CMK (cell line): ENCODE measurements around the gene MAP4K3.

ENCODE experiments used
- DNase-seq: peaks from one replicate; pipeline ENCODE4 v3.0.0-alpha.2; 2010; ENCODE audit warnings: low read depth

The MAP4K3 gene

DNA sequence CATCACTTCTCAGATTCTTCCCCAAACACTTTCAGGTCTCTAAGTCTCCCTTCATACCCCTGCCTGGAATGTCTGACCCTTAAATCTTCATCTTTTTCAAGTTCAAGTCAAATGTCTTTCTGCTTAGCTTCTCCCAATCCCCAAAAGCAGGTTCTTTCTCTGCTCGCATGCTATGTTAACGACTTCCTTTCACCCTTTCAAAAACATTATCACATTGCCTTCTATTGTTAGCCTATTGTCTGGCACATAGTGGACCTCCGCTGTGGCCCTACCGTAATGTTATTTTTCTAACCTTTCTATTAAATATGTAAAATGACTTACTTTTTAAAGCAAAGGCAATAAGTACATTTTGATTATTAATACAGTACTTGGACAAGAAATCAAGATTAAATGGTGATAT, 195.5 kb downstream of the MAP4K3 start:
- DNase-seq = no peak

DNA sequence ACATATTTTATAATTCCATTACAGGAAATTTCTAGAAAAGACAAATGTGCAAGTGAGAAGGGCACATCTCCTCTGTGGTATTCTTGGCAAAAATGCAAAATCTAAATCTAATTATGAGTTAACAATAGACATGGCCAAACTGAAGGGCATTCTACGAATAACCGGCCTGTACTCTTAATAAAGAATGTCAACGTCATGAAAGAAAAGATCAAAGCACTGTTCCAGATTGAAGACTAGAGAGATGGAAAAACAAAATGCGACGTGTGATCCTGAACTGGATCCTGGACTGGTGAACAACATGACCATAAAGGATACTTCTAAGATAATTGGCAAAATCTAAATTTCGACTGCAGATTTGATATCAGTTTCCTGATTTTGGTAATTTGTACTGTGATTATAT, 196.3 kb downstream of the MAP4K3 start:
- DNase-seq = no peak

DNA sequence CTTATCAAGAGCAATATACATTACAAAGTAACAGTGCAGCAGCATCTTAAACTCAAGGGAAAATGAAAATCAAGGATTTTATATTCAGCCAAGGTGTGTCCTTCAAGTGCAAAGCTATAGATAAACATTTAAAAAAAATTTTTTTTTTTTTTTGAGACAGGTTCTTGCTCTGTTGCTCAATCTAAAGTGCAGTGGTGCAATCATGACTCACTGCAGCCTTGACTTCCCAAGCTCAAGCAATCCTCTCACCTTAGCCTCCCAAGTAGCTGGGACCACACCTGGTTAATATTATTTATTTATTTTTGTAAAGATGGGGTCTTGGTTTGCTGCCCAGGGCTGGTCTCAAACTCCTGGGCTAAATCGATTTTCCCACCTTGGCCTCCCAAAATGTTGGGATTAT, 202.3 kb downstream of the MAP4K3 start:
- DNase-seq = no peak

DNA sequence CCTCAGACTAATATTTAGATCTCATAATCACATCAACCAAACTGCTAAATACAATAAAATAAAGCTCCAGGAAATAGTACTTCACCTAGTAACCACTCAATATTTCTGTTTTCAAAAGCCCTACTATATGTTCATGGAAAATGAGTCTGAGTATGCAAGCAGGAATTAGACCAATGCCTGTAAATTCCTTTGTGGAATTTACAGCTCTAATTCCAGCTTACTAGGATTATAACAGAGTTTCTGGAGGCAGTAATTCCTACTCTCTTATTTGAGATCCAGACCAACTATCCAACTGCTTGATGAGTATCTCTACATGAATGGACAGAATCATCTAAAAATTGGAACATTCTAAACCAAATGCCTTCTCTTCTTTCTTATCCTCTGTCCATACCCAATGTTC, 204.9 kb downstream of the MAP4K3 start:
- DNase-seq = no peak

DNA sequence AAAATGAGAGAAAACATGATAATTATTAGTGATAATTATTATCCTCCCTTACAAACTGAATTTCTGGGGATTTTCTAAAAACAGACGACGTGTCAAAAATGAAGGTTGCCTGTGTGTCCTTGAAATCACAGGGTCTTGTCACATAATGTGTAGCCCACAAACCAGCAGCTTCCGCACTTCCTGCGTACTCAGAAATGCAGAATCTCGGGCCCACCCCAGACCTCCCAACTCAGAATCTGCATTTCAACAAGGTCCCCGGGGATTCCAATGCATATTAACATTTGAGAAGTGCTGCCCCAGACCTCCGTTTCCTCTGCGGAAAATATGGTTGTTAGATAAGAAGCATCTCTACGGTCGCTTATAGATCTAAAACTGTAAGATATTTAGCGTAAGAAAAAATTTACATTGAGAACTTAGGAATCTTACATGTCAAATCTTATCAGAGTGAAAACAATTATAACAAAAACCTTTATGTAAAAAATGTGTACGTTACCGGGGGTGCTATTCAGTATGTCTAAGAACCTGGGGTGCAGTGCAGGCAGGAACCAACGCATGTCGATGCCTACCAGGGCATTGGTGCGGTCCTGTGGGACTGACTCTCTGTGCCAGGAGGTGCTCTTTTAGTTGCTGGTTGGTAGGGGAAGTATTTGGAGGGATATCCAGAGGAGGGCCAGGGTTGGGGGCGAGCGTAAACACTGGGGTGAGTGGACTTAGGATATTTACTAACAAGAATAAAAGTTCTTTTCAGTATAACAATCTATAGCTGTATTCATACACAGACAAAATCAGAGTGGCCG, 208.5 kb downstream of the MAP4K3 start:
- peak; percentile 68 for DNase-seq

DNA sequence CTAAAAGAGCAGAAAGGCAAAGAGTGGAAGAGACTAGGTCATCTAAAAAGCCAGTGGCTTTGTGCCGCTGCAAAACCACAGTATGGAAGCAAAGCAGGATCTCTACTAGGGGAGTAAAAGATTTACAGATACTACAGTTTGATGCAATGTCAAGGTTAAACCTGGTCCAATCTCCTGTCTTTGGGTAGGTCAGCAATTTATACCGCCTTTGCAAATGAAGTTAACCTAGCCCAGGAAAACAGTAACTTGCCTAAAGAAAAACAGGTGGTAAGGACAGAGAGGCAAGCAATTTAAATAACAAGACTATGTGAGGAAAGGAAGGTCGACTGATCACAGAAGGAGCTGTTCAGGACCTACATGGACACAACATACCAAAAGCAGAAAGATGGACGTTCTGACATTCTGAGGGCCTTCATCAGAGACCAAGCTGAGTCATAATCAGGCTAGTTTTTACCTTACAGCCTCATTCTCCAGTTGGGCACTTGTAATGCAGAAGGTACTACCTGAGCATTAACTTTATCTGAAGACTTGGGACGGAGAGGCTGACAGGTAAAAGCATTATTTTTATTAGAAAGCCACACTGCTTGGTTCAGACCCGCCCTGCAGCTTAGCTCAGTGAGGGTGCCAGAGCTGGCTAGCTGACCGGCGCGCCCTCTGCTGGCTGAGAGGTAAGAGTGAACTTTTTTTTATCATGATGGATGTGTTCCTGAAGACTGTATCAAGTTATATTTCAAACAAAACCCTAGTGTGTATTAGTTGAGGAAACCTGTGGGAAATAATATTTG, 209.3 kb downstream of the MAP4K3 start:
- peak; percentile 60 for DNase-seq

DNA sequence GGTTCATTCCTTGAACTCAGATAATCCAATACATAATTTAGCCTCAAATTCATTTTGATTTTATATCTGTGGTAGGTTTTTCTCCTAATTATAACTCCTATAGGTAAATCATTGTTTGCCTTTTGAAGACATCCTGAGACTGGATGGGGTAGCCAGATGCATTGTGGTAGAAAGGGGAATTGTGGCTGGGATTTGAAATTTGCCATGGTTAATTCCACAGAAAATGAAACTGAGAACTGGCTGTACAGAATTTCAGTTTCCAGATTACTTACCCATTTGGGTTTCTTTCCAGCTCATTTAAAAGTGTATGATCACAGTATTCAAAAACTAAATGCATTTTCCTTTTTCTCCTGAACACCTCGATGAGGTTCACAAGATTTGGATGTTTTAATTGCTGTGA, 211.5 kb downstream of the MAP4K3 start:
- no peak for DNase-seq

DNA sequence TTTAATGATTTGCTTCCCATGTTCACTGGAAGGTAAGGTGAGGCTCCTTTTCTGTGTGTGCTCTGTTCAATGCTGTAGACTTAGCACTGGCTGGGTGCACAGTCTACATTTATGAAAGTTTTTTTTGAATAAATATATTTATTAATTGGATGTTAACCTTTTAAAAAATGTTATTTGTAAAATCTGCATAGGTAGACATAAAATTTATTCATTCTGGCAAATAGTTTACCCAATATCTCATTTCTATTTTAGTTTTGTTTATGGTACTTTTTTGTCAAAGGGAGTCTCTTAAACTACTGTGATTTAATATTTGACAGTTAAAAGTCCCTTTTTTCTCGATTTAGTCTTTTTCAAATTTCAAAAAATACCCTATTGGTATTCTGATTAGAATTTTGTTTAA, 213.2 kb downstream of the MAP4K3 start:
- DNase-seq = no peak

DNA sequence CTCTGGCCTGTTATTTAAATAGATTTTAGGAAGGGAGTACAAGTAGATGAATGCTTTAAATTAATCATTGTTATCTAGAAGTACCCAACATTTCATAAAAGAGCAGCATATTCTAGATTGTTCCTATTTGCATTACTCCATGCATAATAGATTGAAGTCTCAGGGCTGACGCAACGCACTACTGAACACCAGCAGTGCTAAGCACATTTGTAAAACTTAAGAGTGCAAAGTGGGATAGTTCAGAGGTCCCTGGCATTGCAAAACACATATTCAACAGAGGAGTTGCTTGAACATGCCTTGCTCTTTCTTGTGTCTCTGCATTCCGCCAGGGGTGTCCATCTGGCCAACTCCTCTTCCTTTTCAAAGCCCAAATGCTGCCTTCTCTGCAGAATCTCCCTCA, 215.6 kb downstream of the MAP4K3 start:
- DNase-seq = no peak

DNA sequence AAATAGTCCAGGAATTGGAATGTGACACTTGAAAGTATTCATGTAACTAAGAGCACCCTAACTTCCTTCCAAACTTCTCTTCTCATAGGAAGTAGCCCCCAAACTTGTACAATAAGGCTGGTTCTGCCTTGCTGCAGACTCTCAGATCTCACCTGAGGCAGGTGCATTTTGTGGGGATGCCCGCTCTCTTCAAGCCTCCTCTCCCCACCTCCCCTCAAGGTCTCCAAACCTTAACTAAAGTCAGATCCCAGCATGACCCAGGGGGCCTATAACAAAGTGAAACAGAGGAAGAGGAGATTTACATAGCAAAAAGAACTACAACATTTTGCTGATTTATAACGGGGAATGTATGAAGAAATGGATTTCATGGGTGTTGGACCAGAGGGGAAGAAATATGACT, 216.9 kb downstream of the MAP4K3 start:
- no peak for DNase-seq

DNA sequence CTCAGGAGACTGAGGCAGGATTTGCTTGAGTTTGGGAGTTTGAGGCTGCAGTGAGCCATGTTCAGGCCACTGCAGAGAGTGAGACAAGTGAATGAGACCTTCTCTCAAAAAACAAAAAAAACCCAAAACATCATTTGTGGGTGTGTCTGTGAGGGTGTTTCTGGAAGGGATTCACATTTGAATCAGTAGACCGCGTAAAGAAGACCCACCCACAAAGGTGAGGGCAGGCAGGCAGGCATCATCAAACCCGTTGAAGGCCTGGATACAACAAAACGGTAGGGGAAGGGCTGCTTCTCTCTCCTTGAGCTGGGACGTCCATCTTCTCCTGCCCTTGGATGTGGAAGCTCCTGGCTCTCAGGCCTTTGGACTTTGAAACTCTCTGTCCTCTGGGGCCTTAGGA, 218.7 kb downstream of the MAP4K3 start:
- no peak for DNase-seq

DNA sequence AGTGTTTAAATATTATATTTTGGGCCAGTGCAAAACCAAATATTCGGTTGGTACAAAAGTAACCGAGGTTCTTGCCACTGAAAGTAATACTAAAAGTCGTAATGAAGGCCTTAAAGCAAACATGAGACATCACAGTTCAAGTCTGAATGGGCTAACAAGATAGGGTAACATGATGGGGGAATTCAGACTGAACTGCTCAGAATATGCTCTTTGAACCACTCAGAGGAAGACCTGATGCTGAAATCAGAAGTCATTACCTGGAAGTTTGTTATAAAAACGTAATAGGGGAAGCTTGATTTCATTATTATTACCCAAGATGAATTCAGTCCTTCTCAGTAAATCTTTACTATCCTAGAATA, 219.9 kb downstream of the MAP4K3 start:
- DNase-seq = no peak

DNA sequence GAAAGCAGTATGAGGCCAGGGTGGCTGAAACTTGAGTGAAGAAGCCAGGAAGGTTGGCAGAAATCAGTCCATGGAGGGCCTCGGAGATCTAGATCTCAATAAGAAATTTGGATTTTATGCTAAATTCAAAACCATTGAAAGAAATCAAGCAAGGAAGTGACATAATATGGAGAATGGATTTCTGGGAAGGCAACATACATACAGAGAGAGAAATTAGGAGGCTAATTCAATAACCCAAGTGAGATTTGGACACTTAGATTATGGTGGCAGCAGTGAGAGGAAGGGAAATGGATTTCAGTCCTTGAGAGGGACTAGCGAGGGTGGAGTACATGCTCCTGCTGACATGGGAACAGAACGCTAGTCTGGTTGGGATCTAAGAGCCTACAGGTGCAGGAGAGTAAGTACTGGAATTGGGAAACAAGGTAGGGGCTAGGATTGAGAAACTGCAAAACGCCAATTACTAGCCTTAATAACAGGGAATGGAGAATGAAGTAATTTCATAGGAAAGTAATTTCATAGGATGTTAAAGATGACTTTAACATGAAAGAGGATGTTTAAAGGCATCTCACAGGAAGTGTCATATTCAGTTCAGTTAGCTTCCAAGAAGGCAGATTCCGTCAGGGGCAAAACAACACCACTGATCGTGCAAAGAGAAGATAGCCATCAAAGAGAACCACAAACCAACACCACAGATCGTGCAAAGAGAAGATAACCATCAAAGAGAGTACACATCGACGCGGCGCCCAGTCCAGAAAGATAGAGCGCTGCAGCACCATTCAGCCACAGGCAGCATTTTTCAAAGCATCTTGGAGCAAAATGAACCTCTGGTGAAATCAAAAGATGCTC, 220.5 kb downstream of the MAP4K3 start:
- DNase-seq = peak; percentile 88

DNA sequence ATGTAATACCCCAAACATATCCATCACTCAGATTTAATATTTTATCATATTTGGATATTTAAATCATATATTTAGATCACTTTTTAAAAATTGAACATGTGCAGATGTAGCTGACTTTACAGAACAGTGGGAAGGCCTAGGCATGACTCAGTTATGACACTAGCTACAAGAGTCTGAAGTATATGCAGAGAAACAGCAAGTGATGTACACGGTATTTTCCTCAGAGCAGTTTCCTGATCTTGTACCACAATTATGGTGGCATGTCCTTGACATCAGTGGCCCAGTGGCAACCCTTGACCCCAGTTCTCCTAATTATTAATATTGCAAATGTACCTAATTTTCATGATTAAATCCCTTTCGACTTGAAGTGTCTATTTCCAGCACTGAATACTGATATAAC, 221.5 kb downstream of the MAP4K3 start:
- no peak for DNase-seq

DNA sequence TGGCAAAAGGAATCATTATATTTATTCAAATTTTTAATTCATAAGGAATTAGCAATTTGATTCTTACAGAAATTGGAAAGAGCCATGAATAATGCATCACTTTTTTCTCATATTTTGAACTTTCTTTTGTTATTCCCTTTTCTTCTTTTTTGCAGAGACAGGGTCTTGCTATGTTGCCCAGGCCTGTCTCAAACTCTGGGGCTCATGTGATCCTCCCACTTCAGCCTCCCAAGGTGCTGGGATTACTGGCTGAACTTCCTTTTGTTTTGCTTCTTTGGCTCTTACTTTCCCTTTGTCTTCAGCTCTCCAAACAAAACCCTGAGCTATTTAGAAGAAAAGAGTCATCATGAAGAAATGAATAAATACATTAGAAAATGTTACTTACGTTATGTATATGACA, 224.1 kb downstream of the MAP4K3 start:
- DNase-seq = no peak

DNA sequence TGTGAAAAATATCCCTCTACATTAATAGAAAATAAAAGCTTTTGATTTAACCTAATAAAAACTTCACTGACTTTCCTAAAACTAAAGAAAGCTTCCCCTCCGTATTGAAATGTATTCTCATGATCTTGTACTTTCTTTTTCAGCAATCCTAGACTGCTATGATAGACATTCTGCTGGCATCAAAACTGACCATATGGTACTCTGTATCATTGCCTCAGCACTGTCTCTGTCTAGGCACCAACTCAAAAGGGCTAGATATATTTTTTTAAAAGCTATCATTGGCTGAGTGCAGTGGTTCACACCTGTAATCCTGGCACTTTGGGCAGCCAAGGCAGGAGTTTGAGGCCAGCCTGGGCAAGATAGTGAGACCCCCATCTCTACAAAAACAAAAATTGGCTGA, 226.2 kb downstream of the MAP4K3 start:
- DNase-seq = no peak

DNA sequence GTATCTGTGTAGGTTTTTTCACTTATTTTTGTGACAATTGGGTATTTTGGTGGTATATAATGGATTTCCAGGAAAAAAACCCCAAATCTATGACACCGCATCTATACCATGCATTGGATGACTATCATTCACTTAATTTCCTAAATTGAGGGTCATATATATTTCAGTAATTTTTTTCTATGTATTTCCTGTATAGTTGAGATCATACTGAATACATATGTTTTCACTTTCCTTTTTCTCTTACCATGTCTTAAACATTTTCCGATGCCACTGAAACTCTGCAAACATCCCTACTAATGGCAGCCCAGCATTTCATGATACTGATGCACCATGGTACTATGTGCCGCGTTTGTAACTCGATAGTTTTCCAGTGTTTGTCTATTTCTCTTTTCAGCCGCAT, 233.7 kb downstream of the MAP4K3 start:
- DNase-seq = no peak

DNA sequence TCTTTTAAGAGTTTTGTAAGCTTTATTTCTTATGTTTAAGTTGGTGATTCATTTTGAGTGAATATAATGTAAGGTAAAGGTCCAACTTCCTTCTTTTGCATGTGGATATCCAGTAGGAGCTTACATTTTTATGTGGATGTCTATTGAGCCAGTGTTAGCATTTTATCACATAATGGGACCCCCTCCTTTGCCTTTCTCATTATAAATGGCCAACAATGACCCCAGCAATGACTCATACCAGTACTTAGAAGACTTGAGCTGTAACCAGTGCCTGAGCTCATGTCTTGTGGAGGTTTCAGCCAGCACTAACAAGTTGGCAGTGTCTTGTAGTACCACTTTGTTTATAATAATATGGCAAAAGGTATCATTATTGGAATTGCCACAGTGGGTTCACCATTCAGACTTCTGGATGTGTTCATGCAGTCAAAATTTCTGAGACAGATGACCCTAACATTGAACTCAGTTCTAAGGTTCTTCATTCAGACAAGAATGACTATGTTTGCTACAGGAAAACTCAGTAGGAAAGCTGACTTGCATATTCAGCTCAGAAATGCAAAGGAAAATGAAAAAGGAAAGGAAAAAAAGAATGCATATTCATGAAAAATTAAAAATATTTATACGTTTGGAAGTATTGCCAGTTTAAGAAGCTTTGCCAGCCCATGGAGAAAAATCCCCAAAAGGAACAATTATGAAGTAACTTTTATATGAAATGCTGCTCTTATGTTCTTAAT, 234.3 kb downstream of the MAP4K3 start:
- no peak for DNase-seq
